ENCODE results near the gene CCDC69. TPM values are rescaled to one million over a fixed set of nuclear protein-coding genes. Genes with fewer than 3 reads are reported as not detected.

Gene CCDC69
- total RNA-seq, 1 experiment from 2014 or later = 1.5 TPM

DNA sequence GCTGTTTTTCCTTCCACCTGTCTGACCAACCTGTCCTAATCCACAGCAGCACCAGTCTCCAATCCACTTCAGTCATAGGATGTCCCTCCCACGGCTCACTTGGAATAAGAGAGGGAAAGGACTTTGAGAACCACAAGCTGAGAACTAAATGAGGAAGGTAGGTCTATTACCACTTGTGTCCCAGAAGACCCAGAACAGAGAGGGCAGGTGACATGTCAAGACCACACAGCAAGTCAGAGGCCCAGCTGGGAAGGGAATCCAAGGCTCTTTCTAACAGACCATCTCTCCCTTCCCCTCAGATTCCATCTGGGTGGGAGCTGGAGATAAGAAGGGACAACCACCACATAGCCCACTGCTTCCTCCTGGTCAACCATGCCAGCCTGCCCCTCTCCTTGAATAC lies 81.0 kb downstream of the CCDC69 start:
- DNase-seq (ENCODE audit: low read depth) = no peak

DNA sequence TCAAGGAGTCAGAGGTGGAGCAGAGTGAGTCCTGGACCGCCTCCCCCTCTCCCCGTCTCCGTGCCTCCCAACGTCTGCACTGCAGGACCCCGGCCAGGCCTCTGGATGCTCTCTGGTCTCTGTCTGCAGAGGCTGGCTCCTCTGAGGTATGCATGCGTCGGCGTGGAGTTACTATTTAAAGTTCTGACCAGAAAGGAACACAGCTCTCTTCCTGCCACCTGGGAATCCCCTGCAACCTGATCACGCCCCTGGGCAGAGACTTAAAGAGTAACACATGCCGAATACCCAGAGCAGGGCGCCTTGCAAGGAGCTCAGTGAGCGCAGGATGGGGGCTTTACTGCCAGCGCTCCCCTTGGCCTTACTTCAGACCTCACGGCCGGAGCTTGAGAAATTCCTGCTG lies 82.4 kb downstream of the CCDC69 start:
- DNase-seq (ENCODE audit: low read depth) = no peak

DNA sequence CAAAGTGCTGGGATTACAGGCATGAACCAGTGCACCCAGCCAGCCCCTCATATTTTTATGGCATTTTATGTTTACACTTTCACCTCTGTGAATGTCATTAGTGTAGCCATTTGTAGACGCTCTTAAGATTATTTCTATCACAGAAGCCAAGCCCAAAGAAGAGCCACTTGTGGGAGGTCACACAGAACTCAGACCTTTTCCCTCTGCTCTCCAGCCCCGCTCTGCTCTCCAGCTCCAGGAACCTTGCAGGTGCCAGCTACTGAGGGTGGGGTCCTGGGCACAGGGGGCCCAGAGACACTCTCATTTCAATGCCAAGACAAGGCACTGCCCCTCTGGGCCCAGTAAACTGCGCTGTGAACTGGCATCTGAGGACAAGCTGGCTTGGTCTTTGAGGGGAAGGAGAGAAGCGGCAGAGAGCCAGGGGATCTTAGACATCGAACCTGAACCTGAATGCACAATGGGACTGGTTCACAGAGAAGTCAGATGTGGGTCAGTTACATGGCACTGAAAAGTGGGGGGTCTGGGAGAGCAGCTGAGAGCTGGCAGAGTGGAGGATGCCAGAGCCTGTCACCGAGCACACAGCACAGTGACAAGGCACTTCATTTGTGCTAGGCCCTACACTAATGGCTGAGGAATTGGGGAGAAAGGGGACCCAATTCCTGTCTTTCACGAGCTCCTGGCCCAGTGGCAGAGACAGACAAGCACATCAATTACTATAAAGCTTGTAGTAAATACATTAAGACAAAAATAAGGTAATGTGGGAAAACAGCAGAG lies 83.0 kb downstream of the CCDC69 start:
- DNase-seq (ENCODE audit: low read depth) = no peak

DNA sequence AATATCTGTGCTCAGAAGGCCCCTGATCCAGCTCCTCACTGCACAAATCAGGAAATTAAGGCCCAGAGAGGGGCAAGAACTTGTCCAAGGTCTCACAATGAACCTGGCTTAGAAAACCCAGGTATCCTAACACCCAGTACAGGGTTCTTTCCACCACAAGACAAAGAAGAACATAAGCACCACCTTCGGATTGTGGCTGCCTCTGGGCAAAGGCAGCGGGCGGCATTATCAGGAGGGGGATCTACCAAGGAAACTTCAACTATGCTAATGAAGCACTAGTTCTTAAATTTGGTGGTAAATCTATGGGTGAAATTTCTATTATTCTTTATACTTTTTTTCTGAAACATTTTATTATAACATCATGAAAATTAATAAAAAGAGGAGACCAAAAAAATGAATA lies 84.2 kb downstream of the CCDC69 start:
- DNase-seq (ENCODE audit: low read depth) = no peak

DNA sequence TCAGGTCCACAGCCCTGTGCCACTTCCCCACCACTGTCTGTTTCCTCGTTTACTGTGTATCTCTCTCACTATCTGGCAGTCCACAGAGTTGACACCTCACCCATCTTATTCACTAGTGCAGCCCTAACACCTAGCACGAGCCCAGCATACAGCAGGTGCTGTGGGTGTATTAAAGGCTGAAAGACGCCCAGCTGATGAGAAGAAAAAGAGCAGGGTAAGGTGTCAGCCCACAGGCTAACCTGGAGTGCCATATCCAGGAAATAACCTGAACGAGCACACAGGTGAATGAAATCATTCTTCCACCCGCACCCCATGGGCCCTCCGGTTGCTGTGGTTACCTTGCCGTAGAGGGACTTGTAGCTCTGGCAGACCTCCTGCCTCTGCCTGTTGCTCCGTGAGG lies 84.9 kb downstream of the CCDC69 start:
- no peak for DNase-seq (ENCODE audit: low read depth)

DNA sequence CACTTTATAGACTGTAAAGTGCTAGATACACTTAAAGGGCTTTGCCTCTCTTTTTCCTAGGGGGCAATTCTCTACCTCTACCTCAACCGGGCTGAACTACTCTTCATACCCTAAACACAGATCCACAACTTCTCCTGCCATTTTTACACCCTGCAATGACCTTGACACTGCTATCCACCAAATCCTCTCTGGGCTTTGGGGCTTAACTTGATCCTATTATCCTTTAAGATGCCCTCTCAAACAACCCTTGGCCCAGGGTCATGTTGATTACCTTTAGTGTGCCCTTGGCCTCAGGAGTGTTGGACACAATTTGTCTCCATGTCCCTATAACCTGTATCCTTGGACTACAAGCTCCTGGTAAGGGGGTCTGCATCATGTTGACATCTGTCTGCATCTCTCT lies 85.8 kb downstream of the CCDC69 start:
- DNase-seq (ENCODE audit: low read depth) = no peak

DNA sequence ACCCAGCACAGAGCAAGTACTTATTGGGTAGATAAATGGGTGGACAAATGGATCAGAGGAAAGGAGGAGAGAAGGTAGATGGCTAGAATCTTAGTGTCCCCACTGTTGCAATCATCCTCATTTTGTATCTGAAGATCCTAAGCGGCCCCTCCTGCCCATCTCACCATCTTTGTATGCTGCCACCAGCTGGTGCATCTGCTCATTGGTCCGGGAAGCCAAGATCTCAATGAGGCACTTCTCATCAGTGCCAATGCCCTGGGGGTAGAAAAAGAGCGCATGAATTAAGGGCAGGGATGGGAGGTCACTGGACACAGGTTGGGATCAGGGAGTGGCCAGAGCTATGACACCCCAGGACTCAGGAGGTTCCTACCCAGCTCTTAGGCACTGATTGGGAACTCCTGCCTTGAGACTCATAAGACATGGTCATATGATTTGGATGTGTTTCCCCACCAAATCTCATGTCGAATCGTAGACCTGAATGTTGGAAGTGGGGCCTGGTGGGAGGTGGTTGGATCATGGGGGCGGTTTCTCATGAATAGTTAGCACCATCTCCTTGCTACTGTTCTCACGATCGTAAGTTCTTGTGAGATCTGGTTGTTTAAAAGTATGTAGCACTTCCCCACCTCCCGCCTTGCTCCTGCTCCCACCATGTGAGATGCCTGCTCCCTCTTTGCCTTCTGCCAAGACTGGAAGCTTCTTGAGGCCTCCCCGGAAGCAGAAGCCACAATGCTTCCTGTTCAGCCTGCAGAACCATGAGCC lies 86.6 kb downstream of the CCDC69 start:
- no peak for DNase-seq (ENCODE audit: low read depth)

DNA sequence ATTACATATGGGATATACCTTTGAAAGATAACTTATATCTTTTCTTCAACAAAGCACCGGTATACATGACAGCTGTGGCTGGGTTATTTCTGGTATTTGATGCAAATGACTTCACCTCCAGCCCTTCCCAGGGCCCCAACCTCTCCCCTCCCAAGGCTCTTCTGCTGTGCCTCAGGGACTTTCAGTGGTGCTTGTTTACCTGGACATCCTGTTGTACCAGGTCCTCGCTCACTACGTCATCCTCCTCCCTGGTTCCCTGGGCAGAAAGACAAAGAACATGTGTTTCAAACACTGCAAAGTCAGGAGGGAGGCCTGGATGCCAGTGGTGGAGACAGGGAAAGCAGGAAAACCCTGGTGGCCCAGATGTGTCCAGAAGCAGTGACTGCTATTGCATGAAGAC lies 89.7 kb downstream of the CCDC69 start:
- DNase-seq (ENCODE audit: low read depth) = no peak

DNA sequence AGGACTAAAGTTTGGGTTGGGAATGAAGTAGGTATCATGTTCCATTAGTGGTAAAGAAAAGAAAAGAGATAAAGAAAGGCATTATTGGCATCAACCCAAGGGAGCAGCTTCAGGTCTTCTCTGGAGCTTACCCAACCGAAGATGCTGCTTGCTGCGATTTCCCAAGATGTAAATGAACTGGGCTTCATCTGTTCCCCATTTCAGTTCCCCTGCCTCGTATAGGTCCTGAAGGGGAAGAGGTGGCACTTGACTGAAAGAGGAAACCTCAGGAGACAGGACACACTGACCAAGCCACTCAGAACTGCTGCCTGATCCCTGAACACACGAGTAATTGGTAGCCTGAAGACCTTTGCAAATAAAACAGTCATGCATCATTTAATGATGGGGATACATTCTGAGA lies 90.9 kb downstream of the CCDC69 start:
- DNase-seq (ENCODE audit: low read depth) = no peak

Other genes with a start within 250 kb of the CCDC69 start
- gene GPX3, start 203.5 kb downstream of the CCDC69 start, total RNA-seq (2014; rRNA removed; shearing (Covaris generic)) = 62.3 and 68.5 TPM in 2 replicates
- gene TNIP1, start 143.1 kb downstream of the CCDC69 start, total RNA-seq (2014; rRNA removed; shearing (Covaris generic)) = 85.3 and 116 TPM in 2 replicates
- 66.3 and 81.5 TPM in 2 replicates for gene ANXA6, start 66.3 kb downstream of the CCDC69 start, total RNA-seq (2014; rRNA removed; shearing (Covaris generic))
- 24.1 and 30.9 TPM in 2 replicates for gene GM2A, start 29.1 kb upstream of the CCDC69 start, total RNA-seq (2014; rRNA removed; shearing (Covaris generic))
- not detected in 2 replicates for gene SLC36A3, start 79.7 kb upstream of the CCDC69 start, total RNA-seq (2014; rRNA removed; shearing (Covaris generic))
- gene SLC36A2, start 123.5 kb upstream of the CCDC69 start, total RNA-seq (2014; rRNA removed; shearing (Covaris generic)) = not detected in 2 replicates
- 4.5 and 4.9 TPM in 2 replicates for gene SLC36A1, start 223.5 kb upstream of the CCDC69 start, total RNA-seq (2014; rRNA removed; shearing (Covaris generic))